ENCODE measurements around the gene PDIK1L. TPM values are rescaled to one million over a fixed set of nuclear protein-coding genes. Genes with fewer than 3 reads are reported as not detected.
"Not testable (repeated sequence)": the region's sequence is repeated elsewhere in the genome, so short reads cannot be mapped to it uniquely, and the experiment has no call there.

PDIK1L gene
- total RNA-seq, 1 donor from 2014 or later, result 3.1 TPM

DNA sequence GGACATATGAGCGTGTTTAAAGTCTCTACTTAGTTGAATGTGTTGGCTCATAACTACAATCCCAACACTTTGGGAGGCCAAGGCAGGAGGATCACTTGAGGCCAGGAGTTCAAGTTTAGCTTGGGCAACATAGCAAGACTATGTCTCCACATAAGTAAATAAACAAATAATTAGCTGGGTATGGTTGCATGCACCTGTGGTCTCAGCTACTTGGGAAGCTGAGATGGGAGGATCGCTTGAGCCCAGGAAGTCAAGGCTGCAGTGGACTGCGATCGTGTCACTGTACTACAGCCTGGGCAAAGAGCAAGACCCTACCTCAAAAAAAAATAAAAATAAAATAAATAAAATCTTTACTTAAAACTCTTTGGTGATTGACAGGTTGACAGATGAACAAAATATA lies 13.0 kb upstream of the PDIK1L start:
- Histone ChIP-seq H3K27ac (ENCODE audit: low read depth, low read length) (no peak overlapping the region), H4K20me1 (ENCODE audit: insufficient read depth, low read length) (no peaks in the 10 kb centered on the region), H3K9ac (ENCODE audit: low read length) (no peak overlapping the region), H2AFZ (ENCODE audit: low read depth, low read length) (no peak overlapping the region), H3K27me3 (ENCODE audit: insufficient read depth, low read length) (peaks cover 8% of the 10 kb centered on the region), H3K4me3 (ENCODE audit: insufficient read depth, low read depth, low read length) (no peak overlapping the region), H3K4me1 (ENCODE audit: insufficient read depth, low read length) (peaks cover 35% of the 10 kb centered on the region), H3K4me2 (ENCODE audit: low read length) (no peak overlapping the region), H3K79me2 (ENCODE audit: insufficient read depth, low read length) (no peaks in the 10 kb centered on the region), H3K9me3 (ENCODE audit: insufficient read depth, low read depth, low read length) (no peaks in the 10 kb centered on the region), H3K36me3 (ENCODE audit: insufficient read depth, low read length) (no peaks in the 10 kb centered on the region)
- Mint-ChIP-seq H3K36me3 (ENCODE audit: low read depth, unreplicated experiment) (no peaks in the 10 kb centered on the region), H3K27ac (ENCODE audit: unreplicated experiment) (no peak overlapping the region), H3K4me1 (ENCODE audit: low read depth, unreplicated experiment) (peaks cover 20% of the 10 kb centered on the region), H3K9me3 (ENCODE audit: unreplicated experiment) (no peaks in the 10 kb centered on the region), H3K27me3 (ENCODE audit: low read depth, unreplicated experiment) (peaks cover 4% of the 10 kb centered on the region), H3K4me3 (ENCODE audit: unreplicated experiment) (no peak overlapping the region)
- TF ChIP-seq CTCF (IDR thresholded peaks at IDR 0.05; ENCODE audit: insufficient read depth, low read depth, low read length) (no peak), EZH2 (IDR thresholded peaks at IDR 0.05; ENCODE audit: insufficient read depth, low read length) (no peak)
- no peak for DNase-seq (ENCODE audit: low read depth)
- FAIRE-seq, result no peak

GRCh38 chr1:26099780-26100179 lies 11.8 kb upstream of the PDIK1L start:
- peaks cover 4% of the 10 kb centered on the region for H3K27me3 ChIP-seq (ENCODE audit: insufficient read depth, low read length)
- Mint-ChIP-seq H3K36me3 (ENCODE audit: low read depth, unreplicated experiment) (no peaks in the 10 kb centered on the region), H3K4me3 (ENCODE audit: unreplicated experiment) (no peak overlapping the region), H3K27me3 (ENCODE audit: low read depth, unreplicated experiment) (no peaks in the 10 kb centered on the region), H3K27ac (ENCODE audit: unreplicated experiment) (no peak overlapping the region), H3K4me1 (ENCODE audit: low read depth, unreplicated experiment) (peaks cover 20% of the 10 kb centered on the region), H3K9me3 (ENCODE audit: unreplicated experiment) (no peaks in the 10 kb centered on the region)
- TF ChIP-seq EZH2 (IDR thresholded peaks at IDR 0.05; ENCODE audit: insufficient read depth, low read length), result no peak
- no peak for TF ChIP-seq CTCF (IDR thresholded peaks at IDR 0.05; ENCODE audit: insufficient read depth, low read depth, low read length)
- H3K27ac ChIP-seq (ENCODE audit: low read depth, low read length), result no peak overlapping the region
- FAIRE-seq (no peak), DNase-seq (ENCODE audit: low read depth) (no peak)
- H2AFZ ChIP-seq (ENCODE audit: low read depth, low read length), result no peak overlapping the region
- no peak overlapping the region for H3K9ac ChIP-seq (ENCODE audit: low read length)
- H3K79me2 ChIP-seq (ENCODE audit: insufficient read depth, low read length), result no peaks in the 10 kb centered on the region
- peaks cover 34% of the 10 kb centered on the region for H3K4me1 ChIP-seq (ENCODE audit: insufficient read depth, low read length)
- H3K4me3 ChIP-seq (ENCODE audit: insufficient read depth, low read depth, low read length), result no peak overlapping the region
- H3K4me2 ChIP-seq (ENCODE audit: low read length), result no peak overlapping the region
- no peaks in the 10 kb centered on the region for H3K9me3 ChIP-seq (ENCODE audit: insufficient read depth, low read depth, low read length)
- no peaks in the 10 kb centered on the region for H4K20me1 ChIP-seq (ENCODE audit: insufficient read depth, low read length)
- no peaks in the 10 kb centered on the region for H3K36me3 ChIP-seq (ENCODE audit: insufficient read depth, low read length)

GRCh38 chr1:26100204-26100603 lies 11.4 kb upstream of the PDIK1L start:
- H3K27ac Mint-ChIP-seq (ENCODE audit: unreplicated experiment); H3K9me3 Mint-ChIP-seq (ENCODE audit: unreplicated experiment); H3K36me3 ChIP-seq (ENCODE audit: insufficient read depth, low read length); FAIRE-seq; H3K36me3 Mint-ChIP-seq (ENCODE audit: low read depth, unreplicated experiment); DNase-seq (ENCODE audit: low read depth); H3K4me2 ChIP-seq (ENCODE audit: low read length); H3K27me3 ChIP-seq (ENCODE audit: insufficient read depth, low read length); H2AFZ ChIP-seq (ENCODE audit: low read depth, low read length); H3K9ac ChIP-seq (ENCODE audit: low read length); H3K27ac ChIP-seq (ENCODE audit: low read depth, low read length); H3K27me3 Mint-ChIP-seq (ENCODE audit: low read depth, unreplicated experiment); H3K4me3 ChIP-seq (ENCODE audit: insufficient read depth, low read depth, low read length); H4K20me1 ChIP-seq (ENCODE audit: insufficient read depth, low read length); H3K4me3 Mint-ChIP-seq (ENCODE audit: unreplicated experiment); H3K9me3 ChIP-seq (ENCODE audit: insufficient read depth, low read depth, low read length); H3K79me2 ChIP-seq (ENCODE audit: insufficient read depth, low read length): not testable (repeated sequence)
- H3K4me1 Mint-ChIP-seq (ENCODE audit: low read depth, unreplicated experiment), result peaks cover 20% of the 10 kb centered on the region
- H3K4me1 ChIP-seq (ENCODE audit: insufficient read depth, low read length), result peaks cover 32% of the 10 kb centered on the region
